Endothelial cell of umbilical vein (primary cell): ENCODE measurements around the gene PDLIM5. TPM values are rescaled to one million over a fixed set of nuclear protein-coding genes. Genes with fewer than 3 reads are reported as not detected.

ENCODE experiments used
- BruUV-seq: library from RNA; stranded (reverse); fragments of 400-500 nt; replicated peaks from 2 replicates; lab custom pipeline; 2021; lab: Mats Ljungman, UMichigan
- CTCF ChIA-PET: fragments of 300-600, 350-600 bp; sonication (Branson Sonifier 250); formaldehyde crosslinking; loops from one replicate; lab custom pipeline; 2021; ENCODE audit warnings: antibody characterized with exemption, inconsistent platforms; lab: Charles Lee
- POLR2A ChIA-PET: fragments of 300-600, 350-600 bp; sonication (Branson Sonifier 250); formaldehyde crosslinking; loops from one replicate; lab custom pipeline; 2021; ENCODE audit warnings: antibody characterized with exemption, inconsistent platforms; lab: Charles Lee
- DNase-seq: peaks from one replicate; pipeline ENCODE4 v3.0.0-alpha.2; 2011; ENCODE audit warnings: low read depth, low spot score
- FAIRE-seq: peaks from 2 replicates; lab custom pipeline; 2011; peaks lifted over from hg19 to GRCh38; lab: Jason Lieb, UNC
- H2AFZ ChIP-seq: 2 replicates; pipeline ENCODE4 v1.6.0; 2012; ENCODE audit warnings: low read depth, low read length, control low read depth, inconsistent platforms
- H3K27ac ChIP-seq: 2 replicates; pipeline ENCODE4 v1.5.1; 2011; ENCODE audit warnings: low read depth, mild to moderate bottlenecking, control low read depth, low read length, moderate library complexity; ENCODE audit not compliant: insufficient read depth
- H3K27me3 ChIP-seq, 2 experiments: 2 replicates each; pipeline versions ENCODE4 v1.6.0 to v1.6.1; 2011; ENCODE audit warnings: low read length in 2 of 2, mixed read lengths in 1 of 2; ENCODE audit not compliant: control insufficient read depth in 2 of 2, insufficient read depth in 2 of 2
- H3K36me3 ChIP-seq, 2 experiments: 2 replicates in 1 of 2; 3 replicates in 1 of 2; pipeline ENCODE4 v1.5.1; 2011; ENCODE audit warnings: low read length in 2 of 2, mild to moderate bottlenecking in 1 of 2, moderate library complexity in 1 of 2; ENCODE audit not compliant: control insufficient read depth in 2 of 2, insufficient read depth in 2 of 2; ENCODE audit errors: extremely low read depth in 1 of 2
- H3K4me1 ChIP-seq: 3 replicates; pipeline ENCODE4 v1.5.1; 2011; ENCODE audit warnings: mild to moderate bottlenecking, low read length; ENCODE audit not compliant: control insufficient read depth, insufficient read depth; ENCODE audit errors: extremely low read depth
- H3K4me2 ChIP-seq: 2 replicates; pipeline ENCODE4 v1.6.1; 2011; ENCODE audit warnings: low read length, control low read depth, mixed read lengths; ENCODE audit not compliant: insufficient read depth
- H3K4me3 ChIP-seq, 3 experiments: fragments of 200-600 bp in 1 of 3; sonication (generic), shearing (Covaris generic) in 1 of 3; replicated peaks in 1 of 3; 2 replicates each; pipeline ENCODE4 v1.5.1; 2011 to 2016; ENCODE audit warnings: control low read depth in 3 of 3, low read length in 3 of 3, mild to moderate bottlenecking in 2 of 3, inconsistent platforms in 1 of 3, low read depth in 1 of 3, moderate library complexity in 1 of 3; ENCODE audit not compliant: insufficient read depth in 1 of 3
- H3K79me2 ChIP-seq: 2 replicates; pipeline ENCODE4 v1.6.0; 2012; ENCODE audit warnings: low read length, inconsistent platforms; ENCODE audit not compliant: control insufficient read depth, insufficient read depth
- H3K9ac ChIP-seq: replicated peaks from 2 replicates; pipeline ENCODE3; 2011; ENCODE audit warnings: low read length, control low read depth; ENCODE audit not compliant: insufficient read depth; ENCODE audit errors: extremely low read depth
- H3K9me1 ChIP-seq: replicated peaks from 3 replicates; pipeline ENCODE4 v1.6.0; 2011; ENCODE audit warnings: mild to moderate bottlenecking, low read length; ENCODE audit not compliant: control insufficient read depth, insufficient read depth; ENCODE audit errors: extremely low read depth
- H3K9me3 ChIP-seq: replicated peaks from 2 replicates; pipeline ENCODE4 v1.5.1; 2012; ENCODE audit warnings: low read length, inconsistent platforms; ENCODE audit not compliant: control insufficient read depth, insufficient read depth
- H4K20me1 ChIP-seq: replicated peaks from 2 replicates; pipeline ENCODE3; 2011; ENCODE audit warnings: mild to moderate bottlenecking, low read length; ENCODE audit not compliant: control insufficient read depth, insufficient read depth; ENCODE audit errors: extremely low read depth
- CTCF ChIP-seq, 2 donors: IDR thresholded peaks; 1 replicate in 1 of 2; 2 replicates in 1 of 2; pipeline ENCODE4 v1.5.1; 2011; ENCODE audit warnings: low read length in 2 of 2, mild to moderate bottlenecking in 2 of 2, moderate library complexity in 2 of 2, control low read depth in 1 of 2, inconsistent platforms in 1 of 2, low read depth in 1 of 2; ENCODE audit not compliant: insufficient read depth in 1 of 2; ENCODE audit errors: extremely low read depth in 1 of 2
- EZH2 ChIP-seq: IDR thresholded peaks from 2 replicates; pipeline ENCODE4 v1.6.1; 2012; ENCODE audit warnings: borderline replicate concordance, low read depth, mild to moderate bottlenecking, moderate library complexity, low read length, inconsistent platforms; ENCODE audit not compliant: severe bottlenecking
- FOS ChIP-seq: IDR thresholded peaks from 2 replicates; pipeline ENCODE4 v1.6.1; 2011; ENCODE audit warnings: mild to moderate bottlenecking, low read length, moderate library complexity, borderline replicate concordance; ENCODE audit not compliant: insufficient read depth
- GATA2 ChIP-seq: IDR thresholded peaks from 2 replicates; pipeline ENCODE4 v1.7.0; 2011; ENCODE audit warnings: low read depth, mild to moderate bottlenecking, moderate library complexity, mixed read lengths, low read length; ENCODE audit not compliant: insufficient read length, insufficient read depth
- JUN ChIP-seq: IDR thresholded peaks from 2 replicates; pipeline ENCODE4 v1.6.1; 2011; ENCODE audit warnings: borderline replicate concordance, low read depth; ENCODE audit not compliant: insufficient read length, insufficient read depth
- MYC ChIP-seq: IDR thresholded peaks from one replicate; pipeline ENCODE4 v1.6.1; 2011; ENCODE audit warnings: mild to moderate bottlenecking, low read depth, low read length
- POLR2A ChIP-seq: IDR thresholded peaks from 2 replicates; pipeline ENCODE4 v1.6.1; 2012; ENCODE audit warnings: low read depth, mild to moderate bottlenecking, control low read depth, low read length
- POLR2AphosphoS5 ChIP-seq: IDR thresholded peaks from 2 replicates; pipeline ENCODE4 v1.6.1; 2012; ENCODE audit warnings: low read depth, mild to moderate bottlenecking, control low read depth, low read length, moderate library complexity; ENCODE audit not compliant: insufficient read depth
- dilution Hi-C: fragments of 300-500 bp; cut with MboI; formaldehyde crosslinking; loops from one replicate; pipeline ENCODE4 v1.15.0; 2019; ENCODE audit warnings: low sequenced_read_pairs; ENCODE audit not compliant: extremely low pct_ligation_motif_present
- intact Hi-C: fragments of 100-400 bp; cut with micrococcal nuclease; formaldehyde crosslinking; loops from one replicate; pipeline ENCODE4 v1.10.0; 2022
- polyA plus RNA-seq, 4 experiments: library from polyadenylated mRNA; depleted of rRNA in 3 of 4; stranded (reverse) in 3 of 4; unstranded in 1 of 4; fragments of >200 nt; gene quantifications; 2 replicates each; pipeline versions ENCODE4 v1.2.1 to v1.2.3, GENCODE V29; 2011 to 2012; ENCODE audit warnings: missing spikeins in 1 of 4
- total RNA-seq: library from RNA; stranded (reverse); gene quantifications from 2 replicates; pipeline ENCODE4 v1.2.3, GENCODE V29; 2021
- TF ChIP-seq, protein P1 (sequence below): IDR thresholded peaks from 2 replicates; pipeline ENCODE4 v1.6.1; 2011; ENCODE audit not compliant: insufficient read depth, insufficient read length

The PDLIM5 gene
- total and polyA plus RNA-seq, 2 donors (not counting 3 experiments of a cell fraction or from before 2014, with no cell fraction given): 243 to 310 TPM

GRCh38 chr4:94574616-94575015 lies 122.9 kb downstream of the PDLIM5 start:
- dilution Hi-C loops (no loop called here), intact Hi-C loops (loop anchor here (5.0 kb wide), 1 partner anchor 122 kb away; the partner anchor contains the start of gene PDLIM5)
- no peak overlapping the region for H2AFZ ChIP-seq
- BruUV-seq: no TSS peak
- FAIRE-seq (no peak), DNase-seq (no peak)
- no peaks in the 10 kb centered on the region for H4K20me1 ChIP-seq
- H3K9me3 ChIP-seq: no peaks in the 10 kb centered on the region
- no peak overlapping the region for H3K4me3 ChIP-seq
- TF ChIP-seq CTCF (IDR thresholded peaks at IDR 0.05; ENCODE audit: extremely low read depth in 1 of 2, insufficient read depth in 1 of 2, low read depth in 1 of 2, low read length in 2 of 2): no peak
- no peak for TF ChIP-seq MYC
- TF ChIP-seq EZH2: no peak
- no peak for TF ChIP-seq JUN
- TF ChIP-seq FOS: no peak
- TF ChIP-seq POLR2A: no peak
- no peak for TF ChIP-seq GATA2
- no peak for TF ChIP-seq POLR2AphosphoS5
- TF ChIP-seq, protein P1, sequence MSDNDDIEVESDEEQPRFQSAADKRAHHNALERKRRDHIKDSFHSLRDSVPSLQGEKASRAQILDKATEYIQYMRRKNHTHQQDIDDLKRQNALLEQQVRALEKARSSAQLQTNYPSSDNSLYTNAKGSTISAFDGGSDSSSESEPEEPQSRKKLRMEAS: no peak
- H3K27me3 ChIP-seq: no peaks in the 10 kb centered on the region
- peaks cover 6 to 12% of the 10 kb centered on the region in 2 experiments for H3K36me3 ChIP-seq
- ChIA-PET CTCF (interaction anchor here (1.0 to 2.0 kb wide), 5 partner anchors 9 to 167 kb away, joined by 3 to 5 read pairs (median 3); no protein-coding TSS in a partner anchor), POLR2A (no interaction called here)
- H3K79me2 ChIP-seq: peaks cover 31% of the 10 kb centered on the region
- H3K4me2 ChIP-seq: peak overlapping the region; percentile 37
- peaks cover 29% of the 10 kb centered on the region for H3K4me1 ChIP-seq
- no peak overlapping the region for H3K9ac ChIP-seq
- no peaks in the 10 kb centered on the region for H3K9me1 ChIP-seq
- no peak overlapping the region for H3K27ac ChIP-seq
